ENCODE results near the gene BID.
"Not testable (repeated sequence)": the region's sequence is repeated elsewhere in the genome, so short reads cannot be mapped to it uniquely, and the experiment has no call there.

The BID gene

DNA sequence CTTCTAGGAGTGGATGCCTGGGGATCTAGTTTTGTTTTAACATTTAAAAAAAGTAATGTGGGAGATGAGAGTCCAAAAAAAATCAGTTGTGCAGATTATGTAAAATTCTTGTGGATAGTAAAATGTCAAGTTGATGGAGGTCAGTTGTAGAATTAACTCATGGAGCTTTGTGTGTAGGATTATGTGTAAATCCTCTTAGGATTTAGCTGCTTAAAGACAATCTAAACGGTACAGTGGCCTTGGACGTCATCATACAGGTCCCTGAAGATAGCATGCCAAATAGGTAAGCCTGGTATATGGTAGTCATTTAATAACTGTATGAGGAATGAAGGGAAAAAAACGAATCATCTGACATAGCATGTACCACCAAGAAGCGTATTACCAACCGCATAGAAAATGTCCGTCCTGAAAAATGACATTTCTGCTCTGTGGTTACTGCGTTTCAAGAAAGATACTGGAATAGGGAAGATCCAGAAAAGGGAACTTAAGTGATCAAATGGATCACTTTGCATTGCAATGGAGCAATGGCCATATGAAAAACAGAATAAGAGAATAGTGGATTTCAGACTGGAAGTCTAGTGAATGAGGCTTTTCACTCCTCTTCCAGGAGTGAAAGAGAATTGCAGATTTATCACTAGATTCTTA, 74.5 kb downstream of the BID start:
- H3K4me3 ChIP-seq (ENCODE audit: low read length): no peak overlapping the region
- DNase-seq (ENCODE audit: low read depth): no peak
- TF ChIP-seq, protein P1, sequence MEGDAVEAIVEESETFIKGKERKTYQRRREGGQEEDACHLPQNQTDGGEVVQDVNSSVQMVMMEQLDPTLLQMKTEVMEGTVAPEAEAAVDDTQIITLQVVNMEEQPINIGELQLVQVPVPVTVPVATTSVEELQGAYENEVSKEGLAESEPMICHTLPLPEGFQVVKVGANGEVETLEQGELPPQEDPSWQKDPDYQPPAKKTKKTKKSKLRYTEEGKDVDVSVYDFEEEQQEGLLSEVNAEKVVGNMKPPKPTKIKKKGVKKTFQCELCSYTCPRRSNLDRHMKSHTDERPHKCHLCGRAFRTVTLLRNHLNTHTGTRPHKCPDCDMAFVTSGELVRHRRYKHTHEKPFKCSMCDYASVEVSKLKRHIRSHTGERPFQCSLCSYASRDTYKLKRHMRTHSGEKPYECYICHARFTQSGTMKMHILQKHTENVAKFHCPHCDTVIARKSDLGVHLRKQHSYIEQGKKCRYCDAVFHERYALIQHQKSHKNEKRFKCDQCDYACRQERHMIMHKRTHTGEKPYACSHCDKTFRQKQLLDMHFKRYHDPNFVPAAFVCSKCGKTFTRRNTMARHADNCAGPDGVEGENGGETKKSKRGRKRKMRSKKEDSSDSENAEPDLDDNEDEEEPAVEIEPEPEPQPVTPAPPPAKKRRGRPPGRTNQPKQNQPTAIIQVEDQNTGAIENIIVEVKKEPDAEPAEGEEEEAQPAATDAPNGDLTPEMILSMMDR (IDR thresholded peaks at IDR 0.05; ENCODE audit: insufficient read depth, low read depth, low read length, missing control alignments): no peak

GRCh38 chr22:17698948-17699347, 75.3 kb downstream of the BID start:
- no peak for DNase-seq (ENCODE audit: low read depth)
- TF ChIP-seq, protein P1 (IDR thresholded peaks at IDR 0.05; ENCODE audit: insufficient read depth, low read depth, low read length, missing control alignments): no peak
- H3K4me3 ChIP-seq (ENCODE audit: low read length): no peak overlapping the region

- not testable (repeated sequence) for DNase-seq (ENCODE audit: low read depth)
Measured at GRCh38 chr22:17698276-17698675, 76.0 kb downstream of the BID start.

GRCh38 chr22:17697196-17697595, 77.1 kb downstream of the BID start:
- not testable (repeated sequence) for H3K4me3 ChIP-seq (ENCODE audit: low read length); DNase-seq (ENCODE audit: low read depth)

More at GRCh38 chr22:17698276-17698675, 76.0 kb downstream of the BID start:
- H3K4me3 ChIP-seq (ENCODE audit: low read length): not testable (repeated sequence)

GRCh38 chr22:17695986-17696385, 78.3 kb downstream of the BID start:
- H3K4me3 ChIP-seq (ENCODE audit: low read length): no peak overlapping the region
- no peak for DNase-seq (ENCODE audit: low read depth)
- TF ChIP-seq, protein P1 (IDR thresholded peaks at IDR 0.05; ENCODE audit: insufficient read depth, low read depth, low read length, missing control alignments): no peak

- no peak overlapping the region for H3K4me3 ChIP-seq (ENCODE audit: low read length)
- TF ChIP-seq, protein P1 (IDR thresholded peaks at IDR 0.05; ENCODE audit: insufficient read depth, low read depth, low read length, missing control alignments): no peak
- no peak for DNase-seq (ENCODE audit: low read depth)
Measured at GRCh38 chr22:17694752-17695151, 79.5 kb downstream of the BID start.

- TF ChIP-seq, protein P1 (IDR thresholded peaks at IDR 0.05; ENCODE audit: insufficient read depth, low read depth, low read length, missing control alignments): no peak
Measured at GRCh38 chr22:17694193-17694592, 80.1 kb downstream of the BID start.

GRCh38 chr22:17692841-17693240, 81.4 kb downstream of the BID start:
- H3K4me3 ChIP-seq (ENCODE audit: low read length): no peak overlapping the region
- TF ChIP-seq, protein P1 (IDR thresholded peaks at IDR 0.05; ENCODE audit: insufficient read depth, low read depth, low read length, missing control alignments): no peak
- DNase-seq (ENCODE audit: low read depth): no peak

More at GRCh38 chr22:17694193-17694592, 80.1 kb downstream of the BID start:
- no peak overlapping the region for H3K4me3 ChIP-seq (ENCODE audit: low read length)
- no peak for DNase-seq (ENCODE audit: low read depth)
